HepG2 (cell line): Measurements from ENCODE around the gene C12orf42. TPM values are rescaled to one million over a fixed set of nuclear protein-coding genes. Genes with fewer than 3 reads are reported as not detected.

ENCODE experiments used
- ATAC-seq: fragments of 200-7000 bp; cut with Tn5 transposase; 3 replicates; pipeline ENCODE4 v1.9.1; 2020; ENCODE audit warnings: mild to moderate bottlenecking, moderate library complexity
- BruUV-seq: library from RNA; stranded (reverse); fragments of 400-500 nt; replicated peaks from 2 replicates; lab custom pipeline; 2021; lab: Mats Ljungman, UMichigan
- CTCF ChIA-PET: fragments of 300-600 bp; formaldehyde crosslinking; extraction: SDS; loops from one replicate; lab custom pipeline; 2021; ENCODE audit warnings: low total read pairs, inconsistent platforms, low intra/inter-chr PET ratio; lab: Yijun Ruan, JAX
- POLR2A ChIA-PET: fragments of 350-600 bp; sonication (Branson Sonifier 250); formaldehyde crosslinking; loops from one replicate; lab custom pipeline; 2020; ENCODE audit warnings: antibody characterized with exemption, inconsistent platforms; lab: Yijun Ruan, JAX
- DNase-seq: peaks from one replicate; pipeline ENCODE4 v3.0.0-alpha.2; 2015; ENCODE audit warnings: low spot score
- FAIRE-seq: peaks from 3 replicates; lab custom pipeline; 2011; peaks lifted over from hg19 to GRCh38; lab: Jason Lieb, UNC
- H2AFZ ChIP-seq: one replicate; pipeline ENCODE4 v1.6.1; 2011; ENCODE audit warnings: low read length, inconsistent platforms
- H3K27ac ChIP-seq: fragments of 300-600 bp; 3 replicates; pipeline ENCODE4 v1.8.0; 2011; ENCODE audit warnings: mixed run types, mild to moderate bottlenecking, mixed read lengths, low read length, inconsistent platforms; ENCODE audit not compliant: insufficient read depth; ENCODE audit errors: extremely low read length
- H3K27me3 ChIP-seq, 2 experiments: fragments of 200-600 bp in 1 of 2; 2 replicates in 1 of 2; 3 replicates in 1 of 2; pipeline versions ENCODE4 v1.6.0 to v1.8.0; 2011; ENCODE audit warnings: low read length in 2 of 2, mild to moderate bottlenecking in 2 of 2, moderate library complexity in 2 of 2, inconsistent platforms in 1 of 2; ENCODE audit not compliant: insufficient read depth in 2 of 2, control insufficient read depth in 1 of 2
- H3K36me3 ChIP-seq, 2 experiments: fragments of 200-600 bp in 1 of 2; replicated peaks in 1 of 2; 2 replicates in 1 of 2; 3 replicates in 1 of 2; pipeline versions ENCODE4 v1.5.1 to v1.8.0; 2011; ENCODE audit warnings: low read length in 2 of 2, inconsistent platforms in 1 of 2; ENCODE audit not compliant: insufficient read depth in 2 of 2, control insufficient read depth in 1 of 2
- H3K4me1 ChIP-seq: 2 replicates; pipeline ENCODE4 v1.5.1; 2012; ENCODE audit warnings: low read length, inconsistent platforms; ENCODE audit not compliant: insufficient read depth
- H3K4me2 ChIP-seq: 2 replicates; pipeline ENCODE4 v1.6.0; 2011; ENCODE audit warnings: low read depth, low read length, inconsistent platforms
- H3K4me3 ChIP-seq, 3 experiments: fragments of 200-600 bp in 1 of 3; sonication (generic), shearing (Covaris generic) in 1 of 3; replicated peaks in 1 of 3; 2 replicates each; pipeline ENCODE4 v1.5.1; 2011 to 2016; ENCODE audit warnings: low read length in 3 of 3, inconsistent platforms in 2 of 3, low read depth in 2 of 3, mild to moderate bottlenecking in 2 of 3, control low read depth in 1 of 3, mixed read lengths in 1 of 3; ENCODE audit not compliant: insufficient read depth in 1 of 3
- H3K79me2 ChIP-seq: one replicate; pipeline ENCODE4 v1.6.1; 2011; ENCODE audit warnings: low read length, inconsistent platforms; ENCODE audit not compliant: insufficient read depth
- H3K9ac ChIP-seq: 2 replicates; pipeline ENCODE4 v1.6.0; 2011; ENCODE audit warnings: mild to moderate bottlenecking, low read depth, low read length, inconsistent platforms; ENCODE audit not compliant: insufficient read depth
- H3K9me3 ChIP-seq: 2 replicates; pipeline ENCODE4 v1.5.1; 2012; ENCODE audit warnings: mild to moderate bottlenecking, low read length
- H4K20me1 ChIP-seq: 2 replicates; pipeline ENCODE4 v1.6.0; 2011; ENCODE audit warnings: inconsistent platforms, mild to moderate bottlenecking, low read length, moderate library complexity; ENCODE audit not compliant: insufficient read depth
- ATF4 ChIP-seq, 2 experiments: fragments of 450-650 bp in 1 of 2; sonication (generic) in 1 of 2; formaldehyde crosslinking; IDR thresholded peaks; 2 replicates each; pipeline versions ENCODE4 v1.5.0 to v1.8.0; 2020 to 2022; ENCODE audit warnings: mild to moderate bottlenecking in 1 of 2, missing genetic modification reagents in 1 of 2
- CEBPB ChIP-seq: IDR thresholded peaks from 2 replicates; pipeline ENCODE4 v1.6.1; 2011; ENCODE audit warnings: low read depth, low read length, improper control_type of control experiment, borderline replicate concordance
- CEBPG ChIP-seq: IDR thresholded peaks from 2 replicates; pipeline ENCODE4 v1.6.1; 2016
- HOXA5 ChIP-seq: sonication (generic); formaldehyde crosslinking; IDR thresholded peaks from 2 replicates; pipeline ENCODE4 v1.4.0; 2020; ENCODE audit warnings: missing genetic modification reagents
- ZNF609 ChIP-seq: sonication (generic); formaldehyde crosslinking; IDR thresholded peaks from 2 replicates; pipeline ENCODE4 v1.4.0; 2020; ENCODE audit warnings: mild to moderate bottlenecking, missing genetic modification reagents, borderline replicate concordance
- WGBS: methylation state at CpG from one replicate; pipeline ENCODE4 v1.1.6; 2017; ENCODE audit warnings: low lambda C conversion rate; 5-methylcytosine and 5-hydroxymethylcytosine counted together
- in situ Hi-C: cut with HindIII; loops from 2 replicates; pipeline ENCODE4 v1.10.0; 2017; ENCODE audit warnings: low pct_unique_long_range_greater_than_20kb; ENCODE audit not compliant: extremely low pct_ligation_motif_present
- intact Hi-C: fragments of 100-400 bp; cut with micrococcal nuclease; formaldehyde crosslinking; loops from one replicate; pipeline ENCODE4 v1.10.0; 2022; ENCODE audit not compliant: unreplicated experiment
- polyA plus RNA-seq, 8 experiments: library from polyadenylated mRNA; depleted of rRNA in 3 of 8; stranded (reverse) in 7 of 8; unstranded in 1 of 8; fragments of >200 nt; fragmentation: Illumina TruSeq in 4 of 8; extraction: Trizol in 4 of 8; gene quantifications; 2 replicates each; pipeline versions ENCODE4 v1.2.1 to v1.2.3, GENCODE V29; 2011 to 2016; ENCODE audit warnings: low read depth in 4 of 8, missing spikeins in 1 of 8, mixed read lengths in 1 of 8; ENCODE audit not compliant: insufficient read depth in 1 of 8
- total RNA-seq, 5 experiments: library from RNA; depleted of rRNA; stranded (reverse); fragments of >200 nt; fragmentation: Illumina TruSeq; extraction: Trizol; gene quantifications; 2 replicates each; pipeline ENCODE4 v1.2.3, GENCODE V29; 2016; ENCODE audit warnings: low read depth in 1 of 5

The C12orf42 gene
- total and polyA plus RNA-seq, 2 of the 13 experiments (the other 11 are each of a cell fraction or from before 2014, with no cell fraction given) = not detected

DNA sequence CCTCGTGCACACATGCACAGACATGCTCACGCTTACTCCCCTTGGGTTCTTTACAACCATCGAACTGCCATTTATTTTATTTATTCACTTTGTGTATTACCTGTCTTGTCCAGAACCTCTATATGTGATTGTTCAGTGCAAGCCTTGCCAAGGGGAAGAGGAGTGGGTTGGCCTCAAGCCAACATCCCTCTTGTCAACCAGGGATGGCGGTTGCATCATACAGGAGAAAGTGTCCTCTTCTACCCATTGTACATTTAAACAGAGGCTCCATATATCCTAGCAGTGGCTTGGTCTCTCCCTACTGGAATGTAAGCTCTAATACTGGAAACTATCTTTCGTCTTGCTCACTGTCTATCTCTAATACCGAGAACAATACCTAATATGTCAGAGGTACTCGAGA is 108.4 kb downstream of the C12orf42 start:
- intact Hi-C loops = no loop called here
- in situ Hi-C loops = no loop called here
- FAIRE-seq = no peak
- Histone ChIP-seq H2AFZ (no peak overlapping the region), H3K9me3 (no peaks in the 10 kb centered on the region), H4K20me1 (no peaks in the 10 kb centered on the region), H3K79me2 (no peaks in the 10 kb centered on the region), H3K27me3 (no peaks in the 10 kb centered on the region), H3K36me3 (no peaks in the 10 kb centered on the region), H3K27ac (no peak overlapping the region), H3K4me2 (no peak overlapping the region), H3K9ac (no peak overlapping the region), H3K4me1 (no peaks in the 10 kb centered on the region), H3K4me3 (no peak overlapping the region)
- no peak for DNase-seq
- ATAC-seq = no peak
- no peak for TF ChIP-seq ZNF609 (CRISPR knock-in tag)
- peak in 1 of 2 experiments; percentile 67; a peak in 1 of 4 replicates for TF ChIP-seq ATF4 (CRISPR knock-in tag; IDR thresholded peaks at IDR 0.05)
- TF ChIP-seq CEBPB = peak; percentile 19; the same call in 1 of the 2 replicates
- TF ChIP-seq CEBPG (CRISPR knock-in tag) = 0 out of 2 replicates have a peak, but pooled peaks have one; percentile 18
- no peak for TF ChIP-seq HOXA5
- WGBS = 12% methylated on average over 7 of the region's 7 CpGs
- BruUV-seq = no TSS peak
- ChIA-PET POLR2A (no interaction called here), CTCF (no interaction called here)
